Hepatocyte (in vitro differentiated cells): ENCODE data around the gene LACC1. TPM values are rescaled to one million over a fixed set of nuclear protein-coding genes. Genes with fewer than 3 reads are reported as not detected.

Source experiments
- DNase-seq: peaks from one replicate; pipeline ENCODE4 v3.0.0-alpha.2; 2016; ENCODE audit warnings: low spot score
- H2AFZ ChIP-seq: fragments of 200-600 bp; sonication (generic); 2 replicates; pipeline ENCODE4 v1.6.0; 2016; ENCODE audit warnings: antibody characterized with exemption, mild to moderate bottlenecking
- H3K27ac ChIP-seq: fragments of 200-600 bp; sonication (generic); 2 replicates; pipeline ENCODE4 v1.5.1; 2016; ENCODE audit warnings: mild to moderate bottlenecking
- H3K27me3 ChIP-seq: fragments of 200-600 bp; sonication (generic); 2 replicates; pipeline ENCODE4 v1.6.1; 2016
- H3K36me3 ChIP-seq: fragments of 200-600 bp; sonication (generic); replicated peaks from 2 replicates; pipeline ENCODE4 v1.5.1; 2016; ENCODE audit warnings: low read depth; ENCODE audit not compliant: insufficient read depth
- H3K4me1 ChIP-seq: fragments of 200-600 bp; sonication (generic); 2 replicates; pipeline ENCODE4 v1.5.1; 2016; ENCODE audit warnings: mild to moderate bottlenecking, moderate library complexity; ENCODE audit not compliant: insufficient read depth
- H3K4me2 ChIP-seq: fragments of 200-600 bp; sonication (generic); 2 replicates; pipeline ENCODE4 v1.6.0; 2016
- H3K4me3 ChIP-seq: fragments of 200-600 bp; sonication (generic); 2 replicates; pipeline ENCODE4 v1.5.1; 2016; ENCODE audit warnings: mild to moderate bottlenecking
- H3K79me2 ChIP-seq: fragments of 200-600 bp; sonication (generic); 2 replicates; pipeline ENCODE4 v1.6.0; 2017; ENCODE audit warnings: mild to moderate bottlenecking
- H3K9me2 ChIP-seq: fragments of 200-600 bp; sonication (generic); replicated peaks from 2 replicates; pipeline ENCODE4 v1.6.0; 2017; ENCODE audit warnings: mild to moderate bottlenecking; ENCODE audit not compliant: insufficient read depth
- H3K9me3 ChIP-seq: fragments of 200-600 bp; sonication (generic); 2 replicates; pipeline ENCODE4 v1.5.1; 2016; ENCODE audit warnings: low read depth, mild to moderate bottlenecking
- H4K20me1 ChIP-seq: fragments of 200-600 bp; sonication (generic); 2 replicates; pipeline ENCODE4 v1.6.0; 2016; ENCODE audit warnings: mild to moderate bottlenecking; ENCODE audit not compliant: insufficient read depth, poor library complexity, severe bottlenecking
- CTCF ChIP-seq: fragments of 200-600 bp; sonication (generic); IDR thresholded peaks from 2 replicates; pipeline ENCODE4 v1.5.1; 2016; ENCODE audit warnings: antibody characterized with exemption, mild to moderate bottlenecking; ENCODE audit not compliant: poor library complexity
- EZH2 ChIP-seq: fragments of 200-600 bp; sonication (generic); IDR thresholded peaks from 2 replicates; pipeline ENCODE4 v1.6.1; 2016; ENCODE audit warnings: antibody characterized with exemption, mild to moderate bottlenecking, borderline replicate concordance
- EZH2phosphoT487 ChIP-seq: fragments of 200-600 bp; sonication (generic); IDR thresholded peaks from one replicate; pipeline ENCODE4 v1.6.1; 2018; ENCODE audit warnings: antibody characterized with exemption, mild to moderate bottlenecking, low read depth, moderate library complexity; ENCODE audit not compliant: unreplicated experiment, severe bottlenecking
- WGBS: methylation state at CpG from one replicate; pipeline ENCODE4 v1.1.6; 2016; ENCODE audit warnings: low lambda C conversion rate; ENCODE audit errors: missing lambda C conversion rate; 5-methylcytosine and 5-hydroxymethylcytosine counted together
- polyA plus RNA-seq: library from polyadenylated mRNA; unstranded; fragments of >200 nt; fragmentation: Nextera tagmentation; extraction: Ambion mirVana; gene quantifications from 2 replicates; pipeline ENCODE4 v1.2.1, GENCODE V29; 2016
- total RNA-seq: library from RNA; depleted of rRNA; stranded (reverse); fragments of >200 nt; gene quantifications from 2 replicates; pipeline ENCODE4 v1.2.3, GENCODE V29; 2014

The LACC1 gene
- total and polyA plus RNA-seq, 2 experiments from 2014 or later, result 3.6 to 11.1 TPM

- no peak overlapping the region for H2AFZ ChIP-seq
- no peak for TF ChIP-seq EZH2phosphoT487
- no peak for TF ChIP-seq EZH2
- no peak for TF ChIP-seq CTCF
Observed at GRCh38 chr13:43865892-43866291, 13.8 kb upstream of the LACC1 start.

GRCh38 chr13:43872181-43872580, 7.5 kb upstream of the LACC1 start:
- H3K9me2 ChIP-seq, result no peaks in the 10 kb centered on the region
- TF ChIP-seq EZH2, result no peak
- TF ChIP-seq CTCF, result no peak
- TF ChIP-seq EZH2phosphoT487, result no peak
- H3K27ac ChIP-seq, result no peak overlapping the region
- no peaks in the 10 kb centered on the region for H3K79me2 ChIP-seq
- H2AFZ ChIP-seq, result no peak overlapping the region
- H3K4me1 ChIP-seq, result no peaks in the 10 kb centered on the region
- no peak overlapping the region for H3K4me2 ChIP-seq
- no peaks in the 10 kb centered on the region for H3K36me3 ChIP-seq
- no peaks in the 10 kb centered on the region for H3K9me3 ChIP-seq
- no peaks in the 10 kb centered on the region for H4K20me1 ChIP-seq
- H3K4me3 ChIP-seq, result no peak overlapping the region
- no peak for DNase-seq
- WGBS, result 92% methylated on average over 1 of the region's 1 CpG
- H3K27me3 ChIP-seq, result no peaks in the 10 kb centered on the region

More at GRCh38 chr13:43865892-43866291, 13.8 kb upstream of the LACC1 start:
- Histone ChIP-seq H3K4me1 (no peaks in the 10 kb centered on the region), H3K36me3 (no peaks in the 10 kb centered on the region), H3K27ac (no peak overlapping the region), H3K9me3 (no peaks in the 10 kb centered on the region), H3K4me3 (no peak overlapping the region), H3K9me2 (no peaks in the 10 kb centered on the region), H4K20me1 (no peaks in the 10 kb centered on the region), H3K79me2 (no peaks in the 10 kb centered on the region), H3K27me3 (no peaks in the 10 kb centered on the region), H3K4me2 (no peak overlapping the region)
- WGBS, result 88% methylated on average over 4 of the region's 4 CpGs
- no peak for DNase-seq

GRCh38 chr13:43874504-43875092, 5.1 kb upstream of the LACC1 start:
- Histone ChIP-seq H3K4me3 (no peak overlapping the region), H3K4me1 (peaks cover 8% of the 10 kb centered on the region), H3K27ac (no peak overlapping the region), H3K27me3 (no peaks in the 10 kb centered on the region), H4K20me1 (no peaks in the 10 kb centered on the region), H3K4me2 (no peak overlapping the region), H3K79me2 (peaks cover 12% of the 10 kb centered on the region), H3K9me2 (no peaks in the 10 kb centered on the region), H3K9me3 (no peaks in the 10 kb centered on the region), H3K36me3 (no peaks in the 10 kb centered on the region), H2AFZ (no peak overlapping the region)
- TF ChIP-seq EZH2phosphoT487 (no peak), CTCF (peak; percentile 70), EZH2 (no peak)
- 19% methylated on average over 2 of the region's 2 CpGs for WGBS
- no peak for DNase-seq

GRCh38 chr13:43876366-43876765, 3.3 kb upstream of the LACC1 start:
- H4K20me1 ChIP-seq, result no peaks in the 10 kb centered on the region
- H3K4me2 ChIP-seq, result no peak overlapping the region
- TF ChIP-seq EZH2 (no peak), EZH2phosphoT487 (no peak), CTCF (no peak)

More at GRCh38 chr13:43876366-43876765, 3.3 kb upstream of the LACC1 start:
- no peaks in the 10 kb centered on the region for H3K9me3 ChIP-seq
- H3K79me2 ChIP-seq, result peaks cover 12% of the 10 kb centered on the region
- H3K36me3 ChIP-seq, result no peaks in the 10 kb centered on the region
- H3K9me2 ChIP-seq, result no peaks in the 10 kb centered on the region
- 92% methylated on average over 2 of the region's 2 CpGs for WGBS
- H2AFZ ChIP-seq, result no peak overlapping the region
- H3K27me3 ChIP-seq, result no peaks in the 10 kb centered on the region
- H3K4me1 ChIP-seq, result peaks cover 14% of the 10 kb centered on the region
- no peak overlapping the region for H3K4me3 ChIP-seq
- H3K27ac ChIP-seq, result no peak overlapping the region
- no peak for DNase-seq
